ENCODE measurements around the gene SETD4. TPM values are rescaled to one million over a fixed set of nuclear protein-coding genes. Genes with fewer than 3 reads are reported as not detected.

SETD4 gene
- total and polyA plus RNA-seq, 2 of the 13 experiments (the other 11 are each of a cell fraction or from before 2014, with no cell fraction given): 7.1 to 14.4 TPM

- intact Hi-C loops (cut with micrococcal nuclease; ENCODE audit: unreplicated experiment): loop anchor here (5.0 to 10.0 kb wide), 2 partner anchors 182 to 1140 kb away; no protein-coding TSS in a partner anchor
- Histone ChIP-seq H3K36me3 (replicated peaks in 1 of 2; ENCODE audit: control insufficient read depth in 1 of 2, insufficient read depth in 2 of 2, low read length in 2 of 2) (no peaks in the 10 kb centered on the region), H3K9me3 (ENCODE audit: low read length) (no peaks in the 10 kb centered on the region), H3K27me3 (ENCODE audit: control insufficient read depth in 1 of 2, insufficient read depth in 2 of 2, low read length in 2 of 2) (peaks cover 0 to 2% of the 10 kb centered on the region in 2 experiments; a peak in 1 of 5 replicates), H2AFZ (ENCODE audit: low read length) (no peak overlapping the region), H3K4me1 (ENCODE audit: insufficient read depth, low read length) (peaks cover 6% of the 10 kb centered on the region; the same call in 1 of the 2 replicates), H3K9ac (ENCODE audit: insufficient read depth, low read depth, low read length) (no peak overlapping the region), H3K79me2 (ENCODE audit: insufficient read depth, low read length) (no peaks in the 10 kb centered on the region), H4K20me1 (ENCODE audit: insufficient read depth, low read length) (no peaks in the 10 kb centered on the region), H3K4me2 (ENCODE audit: low read depth, low read length) (no peak overlapping the region), H3K27ac (ENCODE audit: extremely low read length, insufficient read depth, low read length) (no peak overlapping the region), H3K4me3 (replicated peaks in 1 of 3; ENCODE audit: insufficient read depth in 1 of 3, low read depth in 2 of 3, low read length in 3 of 3) (no peak overlapping the region)
- POLR2A ChIA-PET: no interaction called here
- DNase-seq (ENCODE audit: low spot score): no peak
- ATAC-seq: no peak
- CTCF ChIA-PET (ENCODE audit: low intra/inter-chr PET ratio, low total read pairs): no interaction called here
- FAIRE-seq: no peak
- TF ChIP-seq, protein P1, sequence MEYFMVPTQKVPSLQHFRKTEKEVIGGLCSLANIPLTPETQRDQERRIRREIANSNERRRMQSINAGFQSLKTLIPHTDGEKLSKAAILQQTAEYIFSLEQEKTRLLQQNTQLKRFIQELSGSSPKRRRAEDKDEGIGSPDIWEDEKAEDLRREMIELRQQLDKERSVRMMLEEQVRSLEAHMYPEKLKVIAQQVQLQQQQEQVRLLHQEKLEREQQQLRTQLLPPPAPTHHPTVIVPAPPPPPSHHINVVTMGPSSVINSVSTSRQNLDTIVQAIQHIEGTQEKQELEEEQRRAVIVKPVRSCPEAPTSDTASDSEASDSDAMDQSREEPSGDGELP (IDR thresholded peaks at IDR 0.05; ENCODE audit: borderline replicate concordance, low read depth): no peak
- TF ChIP-seq NAIF1 (CRISPR knock-in tag; IDR thresholded peaks at IDR 0.05; ENCODE audit: borderline replicate concordance) (no peak), ZNF263 (CRISPR knock-in tag; IDR thresholded peaks at IDR 0.05) (no peak), KDM1A (CRISPR knock-in tag; IDR thresholded peaks at IDR 0.05) (no peak), ERF (CRISPR knock-in tag; IDR thresholded peaks at IDR 0.05) (no peak), ZNF530 (CRISPR knock-in tag; IDR thresholded peaks at IDR 0.05; ENCODE audit: low read depth) (no peak), NR2F6 (IDR thresholded peaks at IDR 0.05) (no peak), NR2F6 (CRISPR knock-in tag; IDR thresholded peaks at IDR 0.05) (no peak), EEA1 (CRISPR knock-in tag; IDR thresholded peaks at IDR 0.05; ENCODE audit: borderline replicate concordance) (no peak), ZNF7 (CRISPR knock-in tag; IDR thresholded peaks at IDR 0.05) (no peak), SMAD1 (CRISPR knock-in tag; IDR thresholded peaks at IDR 0.05; ENCODE audit: borderline replicate concordance, low read depth) (no peak), SPEN (CRISPR knock-in tag; IDR thresholded peaks at IDR 0.05; ENCODE audit: low read depth) (no peak), RARG (CRISPR knock-in tag; IDR thresholded peaks at IDR 0.05; ENCODE audit: low read depth) (no peak), HES4 (CRISPR knock-in tag; IDR thresholded peaks at IDR 0.05; ENCODE audit: borderline replicate concordance) (no peak), SRSF1 (optimal IDR thresholded peaks at IDR 0.05; ENCODE audit: low read depth, low read length) (no peak), MBNL3 (CRISPR knock-in tag; conservative IDR thresholded peaks at IDR 0.05) (no peak), ZNF468 (CRISPR knock-in tag; IDR thresholded peaks at IDR 0.05) (no peak), CBX5 (CRISPR knock-in tag; IDR thresholded peaks at IDR 0.05; ENCODE audit: borderline replicate concordance) (no peak)
- TF ChIP-seq, protein P2, sequence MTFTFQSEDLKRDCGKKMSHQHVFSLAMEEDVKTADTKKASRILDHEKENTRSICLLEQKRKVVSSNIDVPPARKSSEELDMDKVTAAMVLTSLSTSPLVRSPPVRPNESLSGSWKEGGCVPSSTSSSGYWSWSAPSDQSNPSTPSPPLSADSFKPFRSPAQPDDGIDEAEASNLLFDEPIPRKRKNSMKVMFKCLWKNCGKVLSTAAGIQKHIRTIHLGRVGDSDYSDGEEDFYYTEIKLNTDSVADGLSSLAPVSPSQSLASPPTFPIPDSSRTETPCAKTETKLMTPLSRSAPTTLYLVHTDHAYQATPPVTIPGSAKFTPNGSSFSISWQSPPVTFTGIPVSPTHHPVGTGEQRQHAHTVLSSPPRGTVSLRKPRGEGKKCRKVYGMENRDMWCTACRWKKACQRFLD (CRISPR knock-in tag; IDR thresholded peaks at IDR 0.05; ENCODE audit: borderline replicate concordance): no peak
- TF ChIP-seq, protein P3, sequence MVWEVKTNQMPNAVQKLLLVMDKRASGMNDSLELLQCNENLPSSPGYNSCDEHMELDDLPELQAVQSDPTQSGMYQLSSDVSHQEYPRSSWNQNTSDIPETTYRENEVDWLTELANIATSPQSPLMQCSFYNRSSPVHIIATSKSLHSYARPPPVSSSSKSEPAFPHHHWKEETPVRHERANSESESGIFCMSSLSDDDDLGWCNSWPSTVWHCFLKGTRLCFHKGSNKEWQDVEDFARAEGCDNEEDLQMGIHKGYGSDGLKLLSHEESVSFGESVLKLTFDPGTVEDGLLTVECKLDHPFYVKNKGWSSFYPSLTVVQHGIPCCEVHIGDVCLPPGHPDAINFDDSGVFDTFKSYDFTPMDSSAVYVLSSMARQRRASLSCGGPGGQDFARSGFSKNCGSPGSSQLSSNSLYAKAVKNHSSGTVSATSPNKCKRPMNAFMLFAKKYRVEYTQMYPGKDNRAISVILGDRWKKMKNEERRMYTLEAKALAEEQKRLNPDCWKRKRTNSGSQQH (CRISPR knock-in tag; IDR thresholded peaks at IDR 0.05; ENCODE audit: low read depth): no peak
- TF ChIP-seq, protein P4, sequence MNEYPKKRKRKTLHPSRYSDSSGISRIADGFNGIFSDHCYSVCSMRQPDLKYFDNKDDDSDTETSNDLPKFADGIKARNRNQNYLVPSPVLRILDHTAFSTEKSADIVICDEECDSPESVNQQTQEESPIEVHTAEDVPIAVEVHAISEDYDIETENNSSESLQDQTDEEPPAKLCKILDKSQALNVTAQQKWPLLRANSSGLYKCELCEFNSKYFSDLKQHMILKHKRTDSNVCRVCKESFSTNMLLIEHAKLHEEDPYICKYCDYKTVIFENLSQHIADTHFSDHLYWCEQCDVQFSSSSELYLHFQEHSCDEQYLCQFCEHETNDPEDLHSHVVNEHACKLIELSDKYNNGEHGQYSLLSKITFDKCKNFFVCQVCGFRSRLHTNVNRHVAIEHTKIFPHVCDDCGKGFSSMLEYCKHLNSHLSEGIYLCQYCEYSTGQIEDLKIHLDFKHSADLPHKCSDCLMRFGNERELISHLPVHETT (CRISPR knock-in tag; conservative IDR thresholded peaks at IDR 0.05): no peak
- in situ Hi-C loops (cut with HindIII; ENCODE audit: extremely low pct_ligation_motif_present, low pct_unique_long_range_greater_than_20kb): no loop called here
- 66% methylated on average over 4 of the region's 8 CpGs for WGBS (ENCODE audit: low lambda C conversion rate)
- no TSS peak for BruUV-seq (replicated peaks)
Measured at GRCh38 chr21:36024782-36025181, 35.5 kb downstream of the SETD4 start.

Measured in HepG2 (cell line).